ENCODE measurements around the gene AIP. TPM values are rescaled to one million over a fixed set of nuclear protein-coding genes. Genes with fewer than 3 reads are reported as not detected.

AIP gene
- total RNA-seq, 1 experiment from 2014 or later, result 171 TPM

DNA sequence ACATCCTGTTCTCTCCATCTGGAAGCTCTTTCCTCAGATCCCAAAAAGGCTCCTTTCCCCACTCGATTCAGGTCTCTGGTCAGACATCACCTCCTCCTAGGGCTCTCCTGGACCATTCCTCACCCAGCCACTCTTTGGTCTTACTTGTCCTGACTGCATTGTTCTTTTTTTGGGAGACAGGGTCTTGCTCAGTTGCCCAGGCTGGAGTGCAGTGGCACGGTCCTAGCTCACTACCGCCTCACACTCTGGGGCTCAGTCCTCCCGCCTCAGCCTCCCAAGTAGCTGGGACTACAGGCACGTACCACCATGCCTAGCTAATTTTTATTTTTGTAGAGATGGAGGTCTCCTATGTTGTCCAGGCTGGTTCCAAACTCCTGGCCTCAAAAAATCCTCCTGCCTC, 37.3 kb upstream of the AIP start:
- 0 out of 2 replicates have a peak, but pooled peaks cover 6% of the 10 kb centered on the region for H3K4me1 ChIP-seq (ENCODE audit: insufficient read depth, low read length)
- no peak overlapping the region for H3K9ac ChIP-seq (ENCODE audit: low read length)
- no peak for TF ChIP-seq EZH2 (IDR thresholded peaks at IDR 0.05; ENCODE audit: low read length, unreplicated experiment)
- TF ChIP-seq, protein P1, sequence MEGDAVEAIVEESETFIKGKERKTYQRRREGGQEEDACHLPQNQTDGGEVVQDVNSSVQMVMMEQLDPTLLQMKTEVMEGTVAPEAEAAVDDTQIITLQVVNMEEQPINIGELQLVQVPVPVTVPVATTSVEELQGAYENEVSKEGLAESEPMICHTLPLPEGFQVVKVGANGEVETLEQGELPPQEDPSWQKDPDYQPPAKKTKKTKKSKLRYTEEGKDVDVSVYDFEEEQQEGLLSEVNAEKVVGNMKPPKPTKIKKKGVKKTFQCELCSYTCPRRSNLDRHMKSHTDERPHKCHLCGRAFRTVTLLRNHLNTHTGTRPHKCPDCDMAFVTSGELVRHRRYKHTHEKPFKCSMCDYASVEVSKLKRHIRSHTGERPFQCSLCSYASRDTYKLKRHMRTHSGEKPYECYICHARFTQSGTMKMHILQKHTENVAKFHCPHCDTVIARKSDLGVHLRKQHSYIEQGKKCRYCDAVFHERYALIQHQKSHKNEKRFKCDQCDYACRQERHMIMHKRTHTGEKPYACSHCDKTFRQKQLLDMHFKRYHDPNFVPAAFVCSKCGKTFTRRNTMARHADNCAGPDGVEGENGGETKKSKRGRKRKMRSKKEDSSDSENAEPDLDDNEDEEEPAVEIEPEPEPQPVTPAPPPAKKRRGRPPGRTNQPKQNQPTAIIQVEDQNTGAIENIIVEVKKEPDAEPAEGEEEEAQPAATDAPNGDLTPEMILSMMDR (conservative IDR thresholded peaks at IDR 0.05; ENCODE audit: low read depth, low read length), result no peak
- no peak for TF ChIP-seq EZH2phosphoT487 (IDR thresholded peaks at IDR 0.05; ENCODE audit: borderline replicate concordance, low read length)
- CTCF ChIA-PET, result no interaction called here
- H3K36me3 ChIP-seq (ENCODE audit: low read depth, low read length), result no peaks in the 10 kb centered on the region
- ATAC-seq, result no peak
- H3K79me2 ChIP-seq (ENCODE audit: low read length), result 0 out of 2 replicates have a peak, but pooled peaks cover 6% of the 10 kb centered on the region
- no TSS peak for BruUV-seq (replicated peaks)
- no peaks in the 10 kb centered on the region for H3K9me3 ChIP-seq (ENCODE audit: low read length)
- H2AFZ ChIP-seq (ENCODE audit: low read length), result no peak overlapping the region
- H3K9me2 ChIP-seq (replicated peaks; ENCODE audit: low read length), result no peaks in the 10 kb centered on the region
- intact Hi-C loops (cut with micrococcal nuclease), result no loop called here
- POLR2A ChIA-PET (ENCODE audit: unreplicated experiment), result no interaction called here
- H3K27me3 ChIP-seq (ENCODE audit: low read length), result no peaks in the 10 kb centered on the region
- H4K20me1 ChIP-seq (ENCODE audit: low read length), result no peaks in the 10 kb centered on the region
- H3K4me3 ChIP-seq (ENCODE audit: low read length), result no peak overlapping the region
- no peak overlapping the region for H3K4me2 ChIP-seq (ENCODE audit: low read length)
- DNase-seq, result no peak
- no peak overlapping the region for H3K27ac ChIP-seq (ENCODE audit: low read length)
- H3F3A ChIP-seq (ENCODE audit: low read length, unreplicated experiment), result no peaks in the 10 kb centered on the region

DNA sequence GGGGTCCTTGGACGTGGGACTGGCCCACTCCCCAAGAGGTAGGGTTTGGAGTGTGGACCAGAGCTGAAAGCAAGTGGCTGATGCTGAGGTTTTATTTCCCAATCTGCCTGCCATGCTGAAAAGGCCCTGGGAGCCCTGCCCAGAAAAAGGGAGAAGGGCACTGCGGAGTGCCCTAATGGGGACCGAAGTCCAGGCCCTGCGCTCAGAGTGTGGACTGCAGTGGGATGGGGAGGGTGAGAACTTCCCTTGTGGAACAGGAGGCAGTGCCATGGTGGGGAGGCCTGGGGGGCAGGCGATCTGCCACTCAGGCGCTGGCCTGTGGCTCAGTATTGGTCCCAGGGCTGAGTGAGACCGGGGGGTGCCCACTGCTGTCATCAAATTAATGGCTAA, 34.6 kb upstream of the AIP start:
- DNase-seq, result no peak
- Histone ChIP-seq H3F3A (ENCODE audit: low read length, unreplicated experiment) (no peaks in the 10 kb centered on the region), H3K9me3 (ENCODE audit: low read length) (no peaks in the 10 kb centered on the region), H3K9me2 (replicated peaks; ENCODE audit: low read length) (no peaks in the 10 kb centered on the region), H3K79me2 (ENCODE audit: low read length) (no peaks in the 10 kb centered on the region), H4K20me1 (ENCODE audit: low read length) (no peaks in the 10 kb centered on the region), H3K36me3 (ENCODE audit: low read depth, low read length) (no peaks in the 10 kb centered on the region), H2AFZ (ENCODE audit: low read length) (no peak overlapping the region), H3K4me3 (ENCODE audit: low read length) (no peak overlapping the region), H3K4me1 (ENCODE audit: insufficient read depth, low read length) (0 out of 2 replicates have a peak, but pooled peaks cover 6% of the 10 kb centered on the region), H3K9ac (ENCODE audit: low read length) (no peak overlapping the region), H3K27ac (ENCODE audit: low read length) (no peak overlapping the region), H3K4me2 (ENCODE audit: low read length) (no peak overlapping the region), H3K27me3 (ENCODE audit: low read length) (no peaks in the 10 kb centered on the region)
- no peak for ATAC-seq
- intact Hi-C loops (cut with micrococcal nuclease), result no loop called here
- ChIA-PET CTCF (no interaction called here), POLR2A (ENCODE audit: unreplicated experiment) (no interaction called here)
- TF ChIP-seq, protein P1 (conservative IDR thresholded peaks at IDR 0.05; ENCODE audit: low read depth, low read length), result no peak
- TF ChIP-seq EZH2phosphoT487 (IDR thresholded peaks at IDR 0.05; ENCODE audit: borderline replicate concordance, low read length) (no peak), EZH2 (IDR thresholded peaks at IDR 0.05; ENCODE audit: low read length, unreplicated experiment) (no peak)
- BruUV-seq (replicated peaks), result no TSS peak

DNA sequence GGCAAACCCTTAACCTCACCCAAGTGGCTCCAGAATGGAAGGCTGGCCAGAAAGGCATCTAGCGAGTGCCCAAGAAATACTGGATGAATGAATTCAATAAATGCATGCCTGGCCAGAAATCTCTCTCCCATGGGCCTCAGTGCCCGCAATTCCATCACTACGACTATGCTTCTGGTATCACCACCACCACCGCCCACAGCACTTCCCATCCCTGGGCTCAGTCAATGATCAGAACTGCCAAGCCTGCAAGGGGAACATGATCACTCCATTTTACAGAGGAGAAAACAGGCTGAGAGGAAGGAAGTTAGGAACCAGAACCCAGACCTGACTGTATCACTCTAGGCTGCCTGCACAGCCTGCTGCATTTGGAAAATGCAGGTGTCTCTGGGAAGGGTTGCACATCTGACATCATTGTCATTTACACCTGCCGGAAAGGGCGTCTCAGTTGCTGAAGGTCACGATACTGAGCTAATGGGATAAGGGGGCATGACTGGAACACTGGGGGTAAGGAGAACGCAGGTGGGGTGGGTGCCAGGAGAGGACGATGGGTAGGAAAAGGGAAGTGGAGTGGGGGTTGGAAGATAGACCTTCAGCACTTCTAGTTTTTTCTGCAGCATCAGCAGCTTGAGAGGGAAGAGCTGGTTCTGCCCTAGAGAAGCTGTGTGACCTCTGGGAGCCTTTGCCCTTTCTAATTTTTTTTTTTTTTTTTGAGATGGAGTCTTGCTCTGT, 33.5 kb upstream of the AIP start:
- ATAC-seq (no peak), DNase-seq (no peak)
- CTCF ChIA-PET, result no interaction called here
- H3K4me3 ChIP-seq (ENCODE audit: low read length), result no peak overlapping the region
- no peaks in the 10 kb centered on the region for H3K79me2 ChIP-seq (ENCODE audit: low read length)
- TF ChIP-seq EZH2 (IDR thresholded peaks at IDR 0.05; ENCODE audit: low read length, unreplicated experiment) (no peak), EZH2phosphoT487 (IDR thresholded peaks at IDR 0.05; ENCODE audit: borderline replicate concordance, low read length) (no peak)
- TF ChIP-seq, protein P1 (conservative IDR thresholded peaks at IDR 0.05; ENCODE audit: low read depth, low read length), result no peak
- H3K36me3 ChIP-seq (ENCODE audit: low read depth, low read length), result no peaks in the 10 kb centered on the region
- H3K9ac ChIP-seq (ENCODE audit: low read length), result no peak overlapping the region
- no peaks in the 10 kb centered on the region for H3K27me3 ChIP-seq (ENCODE audit: low read length)
- no peaks in the 10 kb centered on the region for H3K9me3 ChIP-seq (ENCODE audit: low read length)
- 0 out of 2 replicates have a peak, but pooled peaks cover under 1% of the 10 kb centered on the region for H3K4me1 ChIP-seq (ENCODE audit: insufficient read depth, low read length)
- BruUV-seq (replicated peaks), result no TSS peak
- H3F3A ChIP-seq (ENCODE audit: low read length, unreplicated experiment), result no peaks in the 10 kb centered on the region
- H4K20me1 ChIP-seq (ENCODE audit: low read length), result no peaks in the 10 kb centered on the region
- no peak overlapping the region for H2AFZ ChIP-seq (ENCODE audit: low read length)
- H3K9me2 ChIP-seq (replicated peaks; ENCODE audit: low read length), result no peaks in the 10 kb centered on the region
- intact Hi-C loops (cut with micrococcal nuclease), result no loop called here
- H3K27ac ChIP-seq (ENCODE audit: low read length), result no peak overlapping the region
- POLR2A ChIA-PET (ENCODE audit: unreplicated experiment), result no interaction called here
- no peak overlapping the region for H3K4me2 ChIP-seq (ENCODE audit: low read length)
